ENCODE measurements around the gene SERTAD1.
A peak's percentile ranks its signal among the peaks of the same experiment; 100 is the strongest.

SERTAD1 gene

GRCh38 chr19:40398417-40399131, 27.2 kb downstream of the SERTAD1 start:
- DNase-seq, result peak; percentile 21

- no peak for DNase-seq
Observed at GRCh38 chr19:40397568-40397906, 28.3 kb downstream of the SERTAD1 start.

- no peak for DNase-seq
Observed at GRCh38 chr19:40396886-40397567, 28.8 kb downstream of the SERTAD1 start.

- DNase-seq, result no peak
Observed at GRCh38 chr19:40395956-40396355, 29.8 kb downstream of the SERTAD1 start.

- DNase-seq, result no peak
Observed at GRCh38 chr19:40394816-40395210, 31.0 kb downstream of the SERTAD1 start.

GRCh38 chr19:40393894-40394815, 31.6 kb downstream of the SERTAD1 start:
- no peak for DNase-seq

GRCh38 chr19:40392894-40393517, 32.8 kb downstream of the SERTAD1 start:
- no peak for DNase-seq

- DNase-seq, result no peak
Observed at GRCh38 chr19:40392123-40392522, 33.7 kb downstream of the SERTAD1 start.

GRCh38 chr19:40390084-40390742, 35.6 kb downstream of the SERTAD1 start, which contains the start of gene HIPK4:
Gene HIPK4, minus strand, starts transcription at chr19:40390181. Its CDS starts 279 bp downstream, at chr19:40389902.
- DNase-seq, result no peak

- DNase-seq, result no peak
Observed at GRCh38 chr19:40389404-40390083, 36.2 kb downstream of the SERTAD1 start.

- DNase-seq, result no peak
Observed at GRCh38 chr19:40388481-40388880, 37.3 kb downstream of the SERTAD1 start.

- no peak for DNase-seq
Observed at GRCh38 chr19:40387155-40387554, 38.6 kb downstream of the SERTAD1 start.

- no peak for DNase-seq
Observed at GRCh38 chr19:40383668-40384248, 42.0 kb downstream of the SERTAD1 start.

- DNase-seq, result no peak
Observed at GRCh38 chr19:40381321-40381720, 44.5 kb downstream of the SERTAD1 start.

- DNase-seq, result no peak
Observed at GRCh38 chr19:40380199-40381037, 45.4 kb downstream of the SERTAD1 start.

- no peak for DNase-seq
Observed at GRCh38 chr19:40379446-40380198, 46.2 kb downstream of the SERTAD1 start.

- DNase-seq, result no peak
Observed at GRCh38 chr19:40378509-40378908, 47.3 kb downstream of the SERTAD1 start.

- DNase-seq, result no peak
Observed at GRCh38 chr19:40377876-40378385, 47.9 kb downstream of the SERTAD1 start.

GRCh38 chr19:40376286-40376862, 49.4 kb downstream of the SERTAD1 start:
- DNase-seq, result no peak

Data from fibroblast of skin of back (primary cell).